Gastrocnemius medialis (tissue), 4 donors: ENCODE data around the gene CRACDL. TPM values are rescaled to one million over a fixed set of nuclear protein-coding genes. Genes with fewer than 3 reads are reported as not detected.

Source experiments
- ATAC-seq, 2 donors: fragments of 150-250 bp; one replicate each; pipeline ENCODE4 v1.9.1; 2016
- DNase-seq, 2 donors: peaks; one replicate each; pipeline ENCODE4 v3.0.0-alpha.2; 2019
- H3K27ac ChIP-seq, 4 donors: fragments of 200-600 bp; sonication (generic); 1 replicate in 1 of 4; 2 replicates in 3 of 4; pipeline ENCODE4 v1.5.1; 2016 to 2018; ENCODE audit warnings: mild to moderate bottlenecking in 2 of 4, moderate library complexity in 1 of 4
- H3K27me3 ChIP-seq, 3 donors: fragments of 200-600 bp; sonication (generic) in 2 of 3; 1 replicate in 1 of 3; 2 replicates in 2 of 3; pipeline versions ENCODE4 v1.5.1 to v1.6.0; 2016 to 2019; ENCODE audit warnings: mild to moderate bottlenecking in 1 of 3, moderate library complexity in 1 of 3
- H3K36me3 ChIP-seq, 2 donors: fragments of 200-600 bp; sonication (generic) in 1 of 2; one replicate each; pipeline ENCODE4 v1.5.1; 2017 to 2018
- H3K4me1 ChIP-seq, 2 donors: fragments of 200-600 bp; sonication (generic) in 1 of 2; one replicate each; pipeline ENCODE4 v1.5.1; 2016 to 2017; ENCODE audit warnings: mild to moderate bottlenecking in 2 of 2
- H3K4me3 ChIP-seq, 4 donors: fragments of 200-600 bp; sonication (generic) in 3 of 4; 1 replicate in 1 of 4; 2 replicates in 3 of 4; pipeline ENCODE4 v1.5.1; 2016 to 2019; ENCODE audit warnings: mild to moderate bottlenecking in 2 of 4
- H3K9me3 ChIP-seq, 3 donors: fragments of 200-600 bp; sonication (generic) in 2 of 3; 1 replicate in 1 of 3; 2 replicates in 2 of 3; pipeline ENCODE4 v1.5.1; 2016 to 2019
- CTCF ChIP-seq, 5 experiments: fragments of 450-650 bp in 3 of 5; fragments of 200-600 bp in 2 of 5; sonication (generic) in 2 of 5; IDR thresholded peaks in 4 of 5; conservative IDR thresholded peaks in 1 of 5; 1 replicate in 4 of 5; 2 replicates in 1 of 5; pipeline ENCODE4 v1.5.1; 2016 to 2019; ENCODE audit warnings: antibody characterized with exemption in 5 of 5, mild to moderate bottlenecking in 3 of 5, moderate library complexity in 3 of 5
- POLR2A ChIP-seq, 2 donors: fragments of 450-650 bp; IDR thresholded peaks; one replicate each; pipeline ENCODE4 v1.6.1; 2017; ENCODE audit warnings: antibody characterized with exemption in 2 of 2, mild to moderate bottlenecking in 2 of 2, moderate library complexity in 2 of 2
- in situ Hi-C, 4 donors: fragments of 200-750 bp; cut with MboI; loops; one replicate each; pipeline versions ENCODE4 v1.15.0 to v1.8.0; 2017; ENCODE audit warnings: low sequenced_read_pairs in 4 of 4
- intact Hi-C: fragments of 100-400 bp; cut with DNase I; formaldehyde crosslinking; loops from one replicate; pipeline ENCODE4 v1.15.1; 2023; ENCODE audit warnings: low total_unique reads
- total RNA-seq, 4 donors: library from RNA; depleted of rRNA; stranded (reverse); fragments of >200 nt; gene quantifications; one replicate each; pipeline versions ENCODE4 v1.1.0 to v1.2.3, GENCODE V29; 2016

The CRACDL gene
- total RNA-seq, 4 donors from 2014 or later, result 0.71 to 18.2 (median 2.9) TPM

- ATAC-seq (no peak), DNase-seq (no peak)
- peaks cover 0 to 5% (median 0%) of the 10 kb centered on the region in 3 donors for H3K9me3 ChIP-seq
- TF ChIP-seq POLR2A (IDR thresholded peaks at IDR 0.05) (no peak), CTCF (IDR thresholded peaks at IDR 0.05 in 4 of 5, conservative IDR thresholded peaks at IDR 0.05 in 1 of 5) (no peak)
- intact Hi-C loops (no loop called here), in situ Hi-C loops (no loop called here)
- no peak overlapping the region for H3K4me3 ChIP-seq
- no peaks in the 10 kb centered on the region for H3K27me3 ChIP-seq
- H3K4me1 ChIP-seq, result no peaks in the 10 kb centered on the region
- no peaks in the 10 kb centered on the region for H3K36me3 ChIP-seq
- no peak overlapping the region for H3K27ac ChIP-seq
Measured at GRCh38 chr2:98778741-98779483, 157.1 kb downstream of the CRACDL start.

- Histone ChIP-seq H3K9me3 (no peaks in the 10 kb centered on the region), H3K36me3 (no peaks in the 10 kb centered on the region), H3K27ac (no peak overlapping the region), H3K4me3 (no peak overlapping the region), H3K27me3 (no peaks in the 10 kb centered on the region), H3K4me1 (no peaks in the 10 kb centered on the region)
- in situ Hi-C loops, result no loop called here
- ATAC-seq (no peak), DNase-seq (no peak)
- TF ChIP-seq CTCF (IDR thresholded peaks at IDR 0.05 in 4 of 5, conservative IDR thresholded peaks at IDR 0.05 in 1 of 5) (no peak), POLR2A (IDR thresholded peaks at IDR 0.05) (no peak)
- intact Hi-C loops, result no loop called here
Measured at GRCh38 chr2:98778151-98778550, 157.9 kb downstream of the CRACDL start.

GRCh38 chr2:98777710-98778109, 158.3 kb downstream of the CRACDL start:
- intact Hi-C loops, result no loop called here
- H3K36me3 ChIP-seq, result no peaks in the 10 kb centered on the region
- no peak overlapping the region for H3K27ac ChIP-seq
- H3K27me3 ChIP-seq, result no peaks in the 10 kb centered on the region
- in situ Hi-C loops, result no loop called here
- TF ChIP-seq POLR2A (IDR thresholded peaks at IDR 0.05) (no peak), CTCF (IDR thresholded peaks at IDR 0.05 in 4 of 5, conservative IDR thresholded peaks at IDR 0.05 in 1 of 5) (no peak)
- no peaks in the 10 kb centered on the region for H3K9me3 ChIP-seq
- H3K4me1 ChIP-seq, result no peaks in the 10 kb centered on the region
- DNase-seq (no peak), ATAC-seq (no peak)
- H3K4me3 ChIP-seq, result no peak overlapping the region

- no peaks in the 10 kb centered on the region for H3K36me3 ChIP-seq
- ATAC-seq, result no peak
- no peak for DNase-seq
- no peak overlapping the region for H3K4me3 ChIP-seq
- H3K27me3 ChIP-seq, result no peaks in the 10 kb centered on the region
- no peaks in the 10 kb centered on the region for H3K9me3 ChIP-seq
- no peak overlapping the region for H3K27ac ChIP-seq
- TF ChIP-seq POLR2A (IDR thresholded peaks at IDR 0.05) (no peak), CTCF (IDR thresholded peaks at IDR 0.05 in 4 of 5, conservative IDR thresholded peaks at IDR 0.05 in 1 of 5) (no peak)
- no peaks in the 10 kb centered on the region for H3K4me1 ChIP-seq
- in situ Hi-C loops, result no loop called here
- intact Hi-C loops, result no loop called here
Measured at GRCh38 chr2:98777076-98777475, 158.9 kb downstream of the CRACDL start.

- no peaks in the 10 kb centered on the region for H3K4me1 ChIP-seq
- intact Hi-C loops (no loop called here), in situ Hi-C loops (no loop called here)
- H3K9me3 ChIP-seq, result no peaks in the 10 kb centered on the region
- DNase-seq (no peak), ATAC-seq (no peak)
- H3K36me3 ChIP-seq, result no peaks in the 10 kb centered on the region
- H3K27ac ChIP-seq, result no peak overlapping the region
- no peaks in the 10 kb centered on the region for H3K27me3 ChIP-seq
- no peak overlapping the region for H3K4me3 ChIP-seq
- TF ChIP-seq POLR2A (IDR thresholded peaks at IDR 0.05) (no peak), CTCF (IDR thresholded peaks at IDR 0.05 in 4 of 5, conservative IDR thresholded peaks at IDR 0.05 in 1 of 5) (no peak)
Measured at GRCh38 chr2:98776136-98776535, 159.9 kb downstream of the CRACDL start.
